ENCODE data around the gene RTEL1. TPM values are rescaled to one million over a fixed set of nuclear protein-coding genes. Genes with fewer than 3 reads are reported as not detected.

RTEL1 gene
- total and polyA plus RNA-seq, 9 of the 15 experiments (the other 6 are each of a cell fraction or from before 2014, with no cell fraction given), result 0.36 to 61.0 (median 17.9) TPM

DNA sequence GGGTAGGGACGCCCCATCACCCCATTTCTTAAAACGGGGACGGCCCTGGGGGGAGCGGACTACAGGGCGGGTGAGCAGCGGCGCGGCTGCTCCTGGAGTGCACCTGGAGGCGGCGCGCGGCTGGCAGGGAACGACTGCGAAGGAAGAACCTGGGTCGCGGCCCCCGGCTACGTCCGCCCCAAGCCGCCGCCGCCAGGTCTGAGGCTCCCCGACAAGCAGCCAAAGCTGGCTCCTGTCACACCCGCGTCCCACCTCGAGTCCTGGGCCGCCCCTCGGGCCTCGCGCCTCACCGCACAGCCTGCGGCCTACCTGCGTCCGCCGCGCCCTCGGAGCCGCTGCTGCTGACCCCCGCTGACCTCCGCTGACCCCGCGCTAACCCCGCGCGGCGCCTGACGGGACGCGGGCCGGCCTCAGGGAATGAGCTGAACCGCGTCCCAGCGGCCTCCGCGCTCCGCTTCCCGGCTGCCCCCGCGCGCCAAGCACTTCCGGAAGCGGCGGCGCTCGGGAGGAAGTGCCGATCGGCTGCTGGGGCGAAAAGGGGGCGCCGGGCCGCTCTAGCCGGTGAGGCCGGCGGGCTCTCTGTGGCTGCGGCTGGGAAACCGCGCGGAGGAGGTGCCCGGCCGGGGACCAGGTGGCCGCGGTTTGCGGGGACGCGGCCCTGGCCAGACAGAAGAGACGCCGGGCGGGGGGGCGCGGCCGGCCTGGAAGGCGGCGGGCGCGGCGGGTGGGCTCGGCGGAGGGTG, 49.6 kb downstream of the RTEL1 start, which contains the start of the genes ARFRP1 and ZGPAT (continued):
- no peak for TF ChIP-seq CBX2 (IDR thresholded peaks at IDR 0.05; ENCODE audit: insufficient read depth, low read length, poor library complexity, severe bottlenecking)
- TF ChIP-seq, protein P1, sequence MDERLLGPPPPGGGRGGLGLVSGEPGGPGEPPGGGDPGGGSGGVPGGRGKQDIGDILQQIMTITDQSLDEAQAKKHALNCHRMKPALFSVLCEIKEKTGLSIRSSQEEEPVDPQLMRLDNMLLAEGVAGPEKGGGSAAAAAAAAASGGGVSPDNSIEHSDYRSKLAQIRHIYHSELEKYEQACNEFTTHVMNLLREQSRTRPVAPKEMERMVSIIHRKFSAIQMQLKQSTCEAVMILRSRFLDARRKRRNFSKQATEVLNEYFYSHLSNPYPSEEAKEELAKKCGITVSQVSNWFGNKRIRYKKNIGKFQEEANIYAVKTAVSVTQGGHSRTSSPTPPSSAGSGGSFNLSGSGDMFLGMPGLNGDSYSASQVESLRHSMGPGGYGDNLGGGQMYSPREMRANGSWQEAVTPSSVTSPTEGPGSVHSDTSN (CRISPR knock-in tag; IDR thresholded peaks at IDR 0.05; ENCODE audit: low read depth), result no peak
- TF ChIP-seq, protein P1 (tag; conservative IDR thresholded peaks at IDR 0.05; ENCODE audit: low read depth), result no peak
- TF ChIP-seq, protein P2, sequence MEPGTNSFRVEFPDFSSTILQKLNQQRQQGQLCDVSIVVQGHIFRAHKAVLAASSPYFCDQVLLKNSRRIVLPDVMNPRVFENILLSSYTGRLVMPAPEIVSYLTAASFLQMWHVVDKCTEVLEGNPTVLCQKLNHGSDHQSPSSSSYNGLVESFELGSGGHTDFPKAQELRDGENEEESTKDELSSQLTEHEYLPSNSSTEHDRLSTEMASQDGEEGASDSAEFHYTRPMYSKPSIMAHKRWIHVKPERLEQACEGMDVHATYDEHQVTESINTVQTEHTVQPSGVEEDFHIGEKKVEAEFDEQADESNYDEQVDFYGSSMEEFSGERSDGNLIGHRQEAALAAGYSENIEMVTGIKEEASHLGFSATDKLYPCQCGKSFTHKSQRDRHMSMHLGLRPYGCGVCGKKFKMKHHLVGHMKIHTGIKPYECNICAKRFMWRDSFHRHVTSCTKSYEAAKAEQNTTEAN (CRISPR knock-in tag; IDR thresholded peaks at IDR 0.05), result no peak; the same call in 1 of the 2 replicates
- TF ChIP-seq, protein P3, sequence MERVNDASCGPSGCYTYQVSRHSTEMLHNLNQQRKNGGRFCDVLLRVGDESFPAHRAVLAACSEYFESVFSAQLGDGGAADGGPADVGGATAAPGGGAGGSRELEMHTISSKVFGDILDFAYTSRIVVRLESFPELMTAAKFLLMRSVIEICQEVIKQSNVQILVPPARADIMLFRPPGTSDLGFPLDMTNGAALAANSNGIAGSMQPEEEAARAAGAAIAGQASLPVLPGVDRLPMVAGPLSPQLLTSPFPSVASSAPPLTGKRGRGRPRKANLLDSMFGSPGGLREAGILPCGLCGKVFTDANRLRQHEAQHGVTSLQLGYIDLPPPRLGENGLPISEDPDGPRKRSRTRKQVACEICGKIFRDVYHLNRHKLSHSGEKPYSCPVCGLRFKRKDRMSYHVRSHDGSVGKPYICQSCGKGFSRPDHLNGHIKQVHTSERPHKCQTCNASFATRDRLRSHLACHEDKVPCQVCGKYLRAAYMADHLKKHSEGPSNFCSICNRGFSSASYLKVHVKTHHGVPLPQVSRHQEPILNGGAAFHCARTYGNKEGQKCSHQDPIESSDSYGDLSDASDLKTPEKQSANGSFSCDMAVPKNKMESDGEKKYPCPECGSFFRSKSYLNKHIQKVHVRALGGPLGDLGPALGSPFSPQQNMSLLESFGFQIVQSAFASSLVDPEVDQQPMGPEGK (CRISPR knock-in tag; IDR thresholded peaks at IDR 0.05; ENCODE audit: borderline replicate concordance), result no peak
- TF ChIP-seq KDM1A (IDR thresholded peaks at IDR 0.05), result no peak
- TF ChIP-seq GABPA (tag; conservative IDR thresholded peaks at IDR 0.05; ENCODE audit: low read depth), result peak; percentile 96
- TF ChIP-seq ZBTB17 (CRISPR knock-in tag; IDR thresholded peaks at IDR 0.05), result peak; percentile 74; the same call in 1 of the 2 replicates
- peak; percentile 80 for TF ChIP-seq ATF7 (IDR thresholded peaks at IDR 0.05)
- no peak for TF ChIP-seq NCOA4 (IDR thresholded peaks at IDR 0.05; ENCODE audit: partially characterized antibody)
- no peak for TF ChIP-seq TAF15 (IDR thresholded peaks at IDR 0.05; ENCODE audit: low read depth, low read length)
- TF ChIP-seq ARHGAP35 (IDR thresholded peaks at IDR 0.05; ENCODE audit: partially characterized antibody), result no peak
- TF ChIP-seq, protein P4, sequence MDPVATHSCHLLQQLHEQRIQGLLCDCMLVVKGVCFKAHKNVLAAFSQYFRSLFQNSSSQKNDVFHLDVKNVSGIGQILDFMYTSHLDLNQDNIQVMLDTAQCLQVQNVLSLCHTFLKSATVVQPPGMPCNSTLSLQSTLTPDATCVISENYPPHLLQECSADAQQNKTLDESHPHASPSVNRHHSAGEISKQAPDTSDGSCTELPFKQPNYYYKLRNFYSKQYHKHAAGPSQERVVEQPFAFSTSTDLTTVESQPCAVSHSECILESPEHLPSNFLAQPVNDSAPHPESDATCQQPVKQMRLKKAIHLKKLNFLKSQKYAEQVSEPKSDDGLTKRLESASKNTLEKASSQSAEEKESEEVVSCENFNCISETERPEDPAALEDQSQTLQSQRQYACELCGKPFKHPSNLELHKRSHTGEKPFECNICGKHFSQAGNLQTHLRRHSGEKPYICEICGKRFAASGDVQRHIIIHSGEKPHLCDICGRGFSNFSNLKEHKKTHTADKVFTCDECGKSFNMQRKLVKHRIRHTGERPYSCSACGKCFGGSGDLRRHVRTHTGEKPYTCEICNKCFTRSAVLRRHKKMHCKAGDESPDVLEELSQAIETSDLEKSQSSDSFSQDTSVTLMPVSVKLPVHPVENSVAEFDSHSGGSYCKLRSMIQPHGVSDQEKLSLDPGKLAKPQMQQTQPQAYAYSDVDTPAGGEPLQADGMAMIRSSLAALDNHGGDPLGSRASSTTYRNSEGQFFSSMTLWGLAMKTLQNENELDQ (CRISPR knock-in tag; IDR thresholded peaks at IDR 0.05; ENCODE audit: borderline replicate concordance), result no peak
- no peak for TF ChIP-seq PRMT5 (CRISPR knock-in tag; IDR thresholded peaks at IDR 0.05)
- TF ChIP-seq, protein P5, sequence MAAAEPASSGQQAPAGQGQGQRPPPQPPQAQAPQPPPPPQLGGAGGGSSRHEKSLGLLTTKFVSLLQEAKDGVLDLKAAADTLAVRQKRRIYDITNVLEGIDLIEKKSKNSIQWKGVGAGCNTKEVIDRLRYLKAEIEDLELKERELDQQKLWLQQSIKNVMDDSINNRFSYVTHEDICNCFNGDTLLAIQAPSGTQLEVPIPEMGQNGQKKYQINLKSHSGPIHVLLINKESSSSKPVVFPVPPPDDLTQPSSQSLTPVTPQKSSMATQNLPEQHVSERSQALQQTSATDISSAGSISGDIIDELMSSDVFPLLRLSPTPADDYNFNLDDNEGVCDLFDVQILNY (CRISPR knock-in tag; IDR thresholded peaks at IDR 0.05), result 0 out of 2 replicates have a peak, but pooled peaks have one; percentile 76
- TF ChIP-seq PHF21A (IDR thresholded peaks at IDR 0.05; ENCODE audit: borderline replicate concordance, low read depth), result no peak
- no peak; the same call in 1 of the 2 replicates for TF ChIP-seq CBFB (CRISPR knock-in tag; IDR thresholded peaks at IDR 0.05)
- no peak for TF ChIP-seq POU5F1 (IDR thresholded peaks at IDR 0.05; ENCODE audit: borderline replicate concordance, low read depth, low read length, partially characterized antibody)
